HCT116 (cell line): ENCODE results near the gene KDSR. TPM values are rescaled to one million over a fixed set of nuclear protein-coding genes. Genes with fewer than 3 reads are reported as not detected.

ENCODE experiments used
- ATAC-seq: fragments of 200-7000 bp; cut with Tn5 transposase; 2 replicates; pipeline ENCODE4 v1.9.1; 2020; ENCODE audit warnings: mild to moderate bottlenecking, moderate library complexity
- BruUV-seq: library from RNA; stranded (reverse); fragments of 400-500 nt; replicated peaks from 2 replicates; lab custom pipeline; 2021; lab: Mats Ljungman, UMichigan
- CTCF ChIA-PET: fragments of 300-600 bp; sonication (Branson Sonifier 250); formaldehyde crosslinking; loops from one replicate; lab custom pipeline; 2021; ENCODE audit warnings: antibody characterized with exemption; lab: Charles Lee
- POLR2A ChIA-PET: fragments of 300-600, 350-600 bp; sonication (Branson Sonifier 250); formaldehyde crosslinking; loops from one replicate; lab custom pipeline; 2021; ENCODE audit warnings: antibody characterized with exemption; lab: Charles Lee
- RAD21 ChIA-PET, 2 experiments: fragments of 300-600 bp; sonication (Branson Sonifier 250); formaldehyde crosslinking; loops; one replicate each; lab custom pipeline; 2023; ENCODE audit warnings: low total read pairs in 2 of 2; ENCODE audit not compliant: uncharacterized antibody in 2 of 2, unreplicated experiment in 2 of 2, low non-redundant PET in 1 of 2; lab: Charles Lee
- DNase-seq: peaks from one replicate; pipeline ENCODE4 v3.0.0-alpha.2; 2010; ENCODE audit warnings: low read depth, low spot score
- H2AFZ ChIP-seq: fragments of 200-600 bp; shearing (Covaris generic), sonication (generic); 2 replicates; pipeline ENCODE4 v1.6.1; 2017; ENCODE audit warnings: low read depth, mixed run types, mixed read lengths, antibody characterized with exemption, low read length; ENCODE audit not compliant: poor library complexity, severe bottlenecking
- H3K27ac ChIP-seq: 2 replicates; pipeline ENCODE4 v1.5.1; 2012; ENCODE audit warnings: low read depth, low read length
- H3K27me3 ChIP-seq: fragments of 200-600 bp; sonication (generic); 2 replicates; pipeline ENCODE4 v1.6.1; 2016; ENCODE audit warnings: mixed run types, low read length, mixed read lengths; ENCODE audit not compliant: insufficient read depth
- H3K36me3 ChIP-seq, 2 experiments: fragments of 200-500 bp in 1 of 2; fragments of 200-600 bp in 1 of 2; sonication (Bioruptor generic) in 1 of 2; sonication (generic) in 1 of 2; 2 replicates each; pipeline versions ENCODE4 v1.5.1 to v1.6.1; 2014 to 2016; ENCODE audit warnings: low read length in 2 of 2, inconsistent platforms in 1 of 2, mixed read lengths in 1 of 2, mixed run types in 1 of 2; ENCODE audit not compliant: insufficient read depth in 2 of 2, control insufficient read depth in 1 of 2
- H3K4me1 ChIP-seq, 2 experiments: fragments of 200-600 bp in 1 of 2; sonication (generic) in 1 of 2; 2 replicates each; pipeline versions ENCODE4 v1.5.1 to v1.6.1; 2012 to 2017; ENCODE audit warnings: low read length in 2 of 2, inconsistent platforms in 1 of 2, mild to moderate bottlenecking in 1 of 2, mixed read lengths in 1 of 2, mixed run types in 1 of 2, moderate library complexity in 1 of 2; ENCODE audit not compliant: insufficient read depth in 2 of 2, control insufficient read depth in 1 of 2
- H3K4me2 ChIP-seq: fragments of 200-600 bp; sonication (generic); 2 replicates; pipeline ENCODE4 v1.6.1; 2017; ENCODE audit warnings: mixed run types, low read length, mixed read lengths
- H3K4me3 ChIP-seq, 2 experiments: fragments of 200-600 bp in 1 of 2; sonication (generic) in 1 of 2; replicated peaks in 1 of 2; 2 replicates each; pipeline ENCODE4 v1.5.1; 2011 to 2016; ENCODE audit warnings: low read length in 2 of 2, control low read depth in 1 of 2, low read depth in 1 of 2, mild to moderate bottlenecking in 1 of 2, mixed read lengths in 1 of 2, mixed run types in 1 of 2
- H3K79me2 ChIP-seq: fragments of 200-600 bp; sonication (generic); 2 replicates; pipeline ENCODE4 v1.6.1; 2017; ENCODE audit warnings: mild to moderate bottlenecking, mixed run types, low read length, moderate library complexity, mixed read lengths; ENCODE audit not compliant: insufficient read depth
- H3K9ac ChIP-seq: fragments of 200-600 bp; sonication (generic); 2 replicates; pipeline ENCODE4 v1.6.1; 2016; ENCODE audit warnings: low read length, mixed read lengths
- H3K9me2 ChIP-seq: fragments of 200-600 bp; sonication (generic), shearing (Covaris generic); 2 replicates; pipeline ENCODE4 v1.6.1; 2017; ENCODE audit warnings: mixed run types, mild to moderate bottlenecking, moderate library complexity; ENCODE audit not compliant: insufficient read depth
- H3K9me3 ChIP-seq, 2 experiments: fragments of 200-500 bp in 1 of 2; fragments of 200-600 bp in 1 of 2; sonication (Bioruptor generic) in 1 of 2; sonication (generic) in 1 of 2; 2 replicates each; pipeline ENCODE4 v1.6.1; 2014 to 2017; ENCODE audit warnings: low read length in 2 of 2, mixed read lengths in 2 of 2, inconsistent platforms in 1 of 2, low read depth in 1 of 2, mild to moderate bottlenecking in 1 of 2, mixed run types in 1 of 2, moderate library complexity in 1 of 2; ENCODE audit not compliant: control insufficient read depth in 1 of 2, insufficient read depth in 1 of 2
- H4K20me1 ChIP-seq: fragments of 200-600 bp; sonication (generic), shearing (Covaris generic); 2 replicates; pipeline ENCODE4 v1.6.1; 2017; ENCODE audit warnings: mixed run types, mild to moderate bottlenecking, moderate library complexity; ENCODE audit not compliant: insufficient read depth
- CEBPB ChIP-seq: IDR thresholded peaks from 2 replicates; pipeline ENCODE4 v1.6.1; 2012; ENCODE audit warnings: low read depth
- JUND ChIP-seq: IDR thresholded peaks from 2 replicates; pipeline ENCODE4 v1.6.1; 2012
- POLR2A ChIP-seq: IDR thresholded peaks from 2 replicates; pipeline ENCODE4 v1.7.0; 2011; ENCODE audit warnings: borderline replicate concordance; ENCODE audit not compliant: insufficient read depth, insufficient read length; ENCODE audit errors: extremely low read depth
- POLR2AphosphoS5 ChIP-seq: IDR thresholded peaks from 2 replicates; pipeline ENCODE4 v1.6.1; 2011; ENCODE audit warnings: mild to moderate bottlenecking, low read depth, low read length, moderate library complexity
- SRF ChIP-seq: IDR thresholded peaks from 2 replicates; pipeline ENCODE4 v1.6.1; 2012; ENCODE audit warnings: low read depth
- TCF7L2 ChIP-seq: IDR thresholded peaks from 2 replicates; pipeline ENCODE4 v1.7.0; 2011; ENCODE audit warnings: borderline replicate concordance, inconsistent platforms; ENCODE audit not compliant: insufficient read depth, insufficient read length; ENCODE audit errors: extremely low read depth
- intact Hi-C: fragments of 100-400 bp; cut with micrococcal nuclease; formaldehyde crosslinking; loops from 2 replicates; pipeline ENCODE4 v1.10.0; 2022
- total RNA-seq: library from RNA; stranded (reverse); gene quantifications from one replicate; pipeline ENCODE4 v1.2.1, GENCODE V29; 2021; ENCODE audit not compliant: unreplicated experiment
- TF ChIP-seq, protein P1 (sequence below): IDR thresholded peaks from 2 replicates; pipeline ENCODE4 v1.6.1; 2012
- TF ChIP-seq, protein P2 (sequence below): IDR thresholded peaks from 2 replicates; pipeline ENCODE4 v1.6.1; 2011; ENCODE audit warnings: mild to moderate bottlenecking, low read length, moderate library complexity; ENCODE audit not compliant: insufficient replicate concordance; ENCODE audit errors: extremely low read depth

KDSR gene
- total RNA-seq, 1 experiment from 2014 or later: 68.6 TPM

DNA sequence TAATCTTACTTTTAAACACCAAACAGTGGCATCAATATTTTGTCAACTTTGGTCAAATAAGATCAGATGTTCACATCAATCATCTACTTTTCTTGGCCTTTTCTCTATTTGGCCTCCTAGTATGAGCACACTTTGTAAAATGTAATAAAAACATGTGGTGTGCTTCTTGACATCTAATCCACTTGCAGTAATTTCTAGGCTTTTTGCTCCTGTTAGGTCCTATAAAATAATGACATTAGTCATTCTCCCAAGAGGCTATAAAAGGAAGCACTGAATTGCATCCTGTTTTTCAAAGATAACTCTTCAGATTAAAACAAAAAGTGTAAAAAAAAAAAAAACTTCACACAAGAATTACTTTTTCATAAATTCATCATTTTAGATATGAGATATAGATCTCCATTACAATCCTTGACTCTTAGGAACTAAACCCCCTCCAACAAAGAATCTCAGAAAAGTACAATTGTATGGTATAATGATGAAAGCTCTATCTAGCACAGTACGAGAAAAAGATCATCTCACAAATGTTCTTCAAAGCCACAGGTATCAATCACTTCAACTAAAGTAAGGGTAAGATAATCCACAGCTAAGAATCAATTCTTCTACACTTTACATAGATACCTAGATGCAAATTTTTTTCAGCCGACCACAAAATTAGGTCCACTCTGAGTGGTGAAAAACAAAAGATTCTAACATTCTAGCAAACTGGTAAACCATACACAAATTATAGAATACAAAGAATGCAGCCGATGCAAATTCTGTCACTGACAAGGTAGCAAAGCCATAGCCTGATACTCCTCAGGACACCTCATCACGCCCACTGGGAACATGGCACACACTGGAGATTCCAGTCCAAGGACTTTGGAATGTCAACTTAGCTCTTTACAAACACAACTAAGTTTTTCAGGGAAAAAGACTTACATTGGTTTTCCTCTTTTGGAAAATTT is 50.1 kb downstream of the KDSR start:
- Histone ChIP-seq H3K27me3 (0 out of 2 replicates have a peak, but pooled peaks cover 9% of the 10 kb centered on the region), H2AFZ (no peak overlapping the region), H3K79me2 (no peaks in the 10 kb centered on the region), H3K36me3 (no peaks in the 10 kb centered on the region), H3K4me3 (no peak overlapping the region), H3K27ac (no peak overlapping the region), H4K20me1 (no peaks in the 10 kb centered on the region), H3K9me2 (no peaks in the 10 kb centered on the region), H3K4me2 (no peak overlapping the region), H3K9me3 (no peaks in the 10 kb centered on the region), H3K4me1 (peaks cover 0 to 17% of the 10 kb centered on the region in 2 experiments; a peak in 2 of 4 replicates), H3K9ac (no peak overlapping the region)
- intact Hi-C loops: no loop called here
- no peak for DNase-seq
- no TSS peak for BruUV-seq
- ChIA-PET CTCF (no interaction called here), RAD21 (no interaction called here), POLR2A (no interaction called here)
- TF ChIP-seq, protein P1, sequence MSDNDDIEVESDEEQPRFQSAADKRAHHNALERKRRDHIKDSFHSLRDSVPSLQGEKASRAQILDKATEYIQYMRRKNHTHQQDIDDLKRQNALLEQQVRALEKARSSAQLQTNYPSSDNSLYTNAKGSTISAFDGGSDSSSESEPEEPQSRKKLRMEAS: no peak
- TF ChIP-seq POLR2AphosphoS5 (no peak), JUND (no peak), TCF7L2 (no peak), SRF (no peak), POLR2A (no peak), CEBPB (no peak)
- TF ChIP-seq, protein P2, sequence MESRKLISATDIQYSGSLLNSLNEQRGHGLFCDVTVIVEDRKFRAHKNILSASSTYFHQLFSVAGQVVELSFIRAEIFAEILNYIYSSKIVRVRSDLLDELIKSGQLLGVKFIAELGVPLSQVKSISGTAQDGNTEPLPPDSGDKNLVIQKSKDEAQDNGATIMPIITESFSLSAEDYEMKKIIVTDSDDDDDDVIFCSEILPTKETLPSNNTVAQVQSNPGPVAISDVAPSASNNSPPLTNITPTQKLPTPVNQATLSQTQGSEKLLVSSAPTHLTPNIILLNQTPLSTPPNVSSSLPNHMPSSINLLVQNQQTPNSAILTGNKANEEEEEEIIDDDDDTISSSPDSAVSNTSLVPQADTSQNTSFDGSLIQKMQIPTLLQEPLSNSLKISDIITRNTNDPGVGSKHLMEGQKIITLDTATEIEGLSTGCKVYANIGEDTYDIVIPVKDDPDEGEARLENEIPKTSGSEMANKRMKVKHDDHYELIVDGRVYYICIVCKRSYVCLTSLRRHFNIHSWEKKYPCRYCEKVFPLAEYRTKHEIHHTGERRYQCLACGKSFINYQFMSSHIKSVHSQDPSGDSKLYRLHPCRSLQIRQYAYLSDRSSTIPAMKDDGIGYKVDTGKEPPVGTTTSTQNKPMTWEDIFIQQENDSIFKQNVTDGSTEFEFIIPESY: no peak
- ATAC-seq: no peak
